ENCODE data around the gene TBC1D3L. TPM values are rescaled to one million over a fixed set of nuclear protein-coding genes. Genes with fewer than 3 reads are reported as not detected.
"Not testable (repeated sequence)": the region's sequence is repeated elsewhere in the genome, so short reads cannot be mapped to it uniquely, and the experiment has no call there.

TBC1D3L gene
- total RNA-seq, result 10 to 100 TPM; 19.9 to 20.2 TPM

DNA sequence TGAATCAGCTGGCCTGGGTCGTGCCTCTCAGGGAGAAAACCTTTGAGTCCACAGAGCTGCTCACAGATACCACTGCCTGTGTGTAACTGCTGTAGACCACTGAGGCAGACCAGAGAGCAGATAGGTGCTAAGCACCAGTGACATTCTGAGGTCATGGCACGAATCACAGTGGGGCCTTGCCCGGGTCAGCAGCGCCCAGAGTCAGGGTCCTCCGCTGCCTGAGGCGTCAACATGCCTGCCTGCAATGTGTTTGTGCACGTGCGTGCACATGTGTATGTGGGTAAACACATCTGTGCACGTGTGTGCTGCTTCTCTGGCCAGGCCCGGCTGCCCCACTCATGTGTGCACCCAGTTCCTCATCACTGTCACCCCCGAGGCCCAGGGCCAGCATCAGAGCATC, at the start of gene TBC1D3L:
Gene TBC1D3L, minus strand, starts transcription at position 101 of the 400 bp plus-strand sequence. CDS start 1,540 bp downstream, outside the sequence.
- H3K9me3 Mint-ChIP-seq, CTCF ChIA-PET: not testable (repeated sequence)

DNA sequence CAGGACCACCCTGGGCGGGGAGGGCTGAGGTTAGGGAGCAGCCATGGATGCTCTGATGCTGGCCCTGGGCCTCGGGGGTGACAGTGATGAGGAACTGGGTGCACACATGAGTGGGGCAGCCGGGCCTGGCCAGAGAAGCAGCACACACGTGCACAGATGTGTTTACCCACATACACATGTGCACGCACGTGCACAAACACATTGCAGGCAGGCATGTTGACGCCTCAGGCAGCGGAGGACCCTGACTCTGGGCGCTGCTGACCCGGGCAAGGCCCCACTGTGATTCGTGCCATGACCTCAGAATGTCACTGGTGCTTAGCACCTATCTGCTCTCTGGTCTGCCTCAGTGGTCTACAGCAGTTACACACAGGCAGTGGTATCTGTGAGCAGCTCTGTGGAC, 14.8 kb upstream of the TBC1D3L start, which contains the start of gene TBC1D3D:
Gene TBC1D3D, plus strand, starts transcription at position 301 of the 400 bp plus-strand sequence. CDS start 1,585 bp downstream, outside the sequence.
- H3K36me3 Mint-ChIP-seq (ENCODE audit: low read depth), result not testable (repeated sequence)

More for the DNA sequence above, at the start of gene TBC1D3L:
- POLR2A ChIA-PET; H3K36me3 Mint-ChIP-seq (ENCODE audit: low read depth); H3K27me3 Mint-ChIP-seq; DNase-seq; H3K4me3 Mint-ChIP-seq; H3K27ac Mint-ChIP-seq; H3K4me1 Mint-ChIP-seq: not testable (repeated sequence)

More for the DNA sequence above, 14.8 kb upstream of the TBC1D3L start, which contains the start of gene TBC1D3D:
- H3K4me3 Mint-ChIP-seq, CTCF ChIA-PET, POLR2A ChIA-PET, H3K4me1 Mint-ChIP-seq, H3K27ac Mint-ChIP-seq, H3K9me3 Mint-ChIP-seq, DNase-seq, H3K27me3 Mint-ChIP-seq: not testable (repeated sequence)

Other genes with a start within 250 kb of the TBC1D3L start
- not detected for gene HNF1B, start 244.0 kb downstream of the TBC1D3L start, total RNA-seq
- not detected for gene TBC1D3K, start 64.6 kb downstream of the TBC1D3L start, total RNA-seq
- under 1 TPM; 0.33 to 0.53 TPM for gene TBC1D3D, start 14.9 kb upstream of the TBC1D3L start, total RNA-seq
- gene TBC1D3C, start 79.6 kb upstream of the TBC1D3L start, total RNA-seq, result not detected
- not detected for gene TBC1D3E, start 138.9 kb upstream of the TBC1D3L start, total RNA-seq
- gene TBC1D3, start 203.5 kb upstream of the TBC1D3L start, total RNA-seq, result not detected

All from activated CD4-positive, alpha-beta memory T cell treated with anti-CD3 and anti-CD28 coated beads, Interleukin-2, amount 10 ng/mL, durations not matched to agents 7 days and 5 days (primary cell).